GM10248 (cell line): ENCODE results near the gene XIRP2.

Experiments used
- CTCF ChIA-PET: fragments of 300-600 bp; sonication (Branson Sonifier 250); formaldehyde crosslinking; extraction: SDS; loops from one replicate; lab custom pipeline; 2021; ENCODE audit warnings: antibody characterized with exemption; lab: Yijun Ruan, JAX
- POLR2A ChIA-PET: fragments of 350-650 bp; sonication (Branson Sonifier 250); formaldehyde crosslinking; extraction: SDS; loops from one replicate; lab custom pipeline; 2020; ENCODE audit warnings: antibody characterized with exemption; lab: Yijun Ruan, JAX
- DNase-seq: peaks from one replicate; pipeline ENCODE4 v3.0.0; 2012; ENCODE audit errors: extremely low spot score
- CTCF ChIP-seq: IDR thresholded peaks from 2 replicates; pipeline ENCODE4 v1.5.1; 2012; ENCODE audit warnings: mild to moderate bottlenecking, low read depth; ENCODE audit errors: extremely low read depth, missing control alignments, control extremely low read depth

Gene XIRP2

GRCh38 chr2:166888180-166888579 lies at the start of gene XIRP2:
XIRP2 (plus strand) TSS chr2:166888480; CDS start chr2:166903483, 15,003 bp downstream.
- POLR2A ChIA-PET: no interaction called here
- DNase-seq: no peak
- CTCF ChIA-PET: no interaction called here
- TF ChIP-seq CTCF: no peak

GRCh38 chr2:166841152-166841551 lies 47.1 kb upstream of the XIRP2 start:
- POLR2A ChIA-PET: no interaction called here

GRCh38 chr2:166841679-166842078 lies 46.6 kb upstream of the XIRP2 start:
- no peak for TF ChIP-seq CTCF
- CTCF ChIA-PET: no interaction called here
- POLR2A ChIA-PET: no interaction called here
- DNase-seq: no peak

More at GRCh38 chr2:166841152-166841551, 47.1 kb upstream of the XIRP2 start:
- DNase-seq: no peak
- CTCF ChIA-PET: no interaction called here
- no peak for TF ChIP-seq CTCF

GRCh38 chr2:166844111-166844510 lies 44.2 kb upstream of the XIRP2 start:
- no peak for TF ChIP-seq CTCF
- CTCF ChIA-PET: no interaction called here

GRCh38 chr2:166862468-166863132 lies 25.7 kb upstream of the XIRP2 start:
- no peak for DNase-seq
- ChIA-PET POLR2A (no interaction called here), CTCF (no interaction called here)
- TF ChIP-seq CTCF: no peak

More at GRCh38 chr2:166844111-166844510, 44.2 kb upstream of the XIRP2 start:
- POLR2A ChIA-PET: no interaction called here
- DNase-seq: no peak

- DNase-seq: no peak
- ChIA-PET POLR2A (no interaction called here), CTCF (no interaction called here)
- no peak for TF ChIP-seq CTCF
Observed at GRCh38 chr2:166867874-166868514, 20.3 kb upstream of the XIRP2 start.
